NCI-H2227 treated with DMSO at 0.1 percent for 48 hours (cell line): Measurements from ENCODE around the gene CAPN2.
"Not testable (repeated sequence)": the region's sequence is repeated elsewhere in the genome, so short reads cannot be mapped to it uniquely, and the experiment has no call there.

Experiments used
- DNase-seq: peaks from one replicate; lab custom pipeline; 2025; lab: John Stamatoyannopoulos, UW

Gene CAPN2

GRCh38 chr1:223792046-223792445, 79.7 kb downstream of the CAPN2 start:
- no peak for DNase-seq

GRCh38 chr1:223793716-223794115, 81.4 kb downstream of the CAPN2 start:
- DNase-seq = no peak

GRCh38 chr1:223794136-223794880, 82.0 kb downstream of the CAPN2 start:
- DNase-seq = no peak

GRCh38 chr1:223796210-223796609, 83.9 kb downstream of the CAPN2 start:
- DNase-seq = no peak

GRCh38 chr1:223802032-223802431, 89.7 kb downstream of the CAPN2 start:
- no peak for DNase-seq

- no peak for DNase-seq
Observed at GRCh38 chr1:223802602-223803001, 90.3 kb downstream of the CAPN2 start.

GRCh38 chr1:223803211-223803610, 90.9 kb downstream of the CAPN2 start:
- no peak for DNase-seq

- DNase-seq = not testable (repeated sequence)
Observed at GRCh38 chr1:223809905-223810304, 97.6 kb downstream of the CAPN2 start.

- no peak for DNase-seq
Observed at GRCh38 chr1:223810586-223810985, 98.2 kb downstream of the CAPN2 start.

GRCh38 chr1:223811634-223812101, 99.3 kb downstream of the CAPN2 start:
- peak; percentile 11 for DNase-seq

- DNase-seq = no peak
Observed at GRCh38 chr1:223813645-223814044, 101.3 kb downstream of the CAPN2 start.

GRCh38 chr1:223815020-223815853, 102.9 kb downstream of the CAPN2 start:
- DNase-seq = no peak

GRCh38 chr1:223815865-223816264, 103.5 kb downstream of the CAPN2 start:
- DNase-seq = no peak

- not testable (repeated sequence) for DNase-seq
Observed at GRCh38 chr1:223817265-223817664, 104.9 kb downstream of the CAPN2 start.

GRCh38 chr1:223819730-223820514, 107.6 kb downstream of the CAPN2 start:
- DNase-seq = no peak

- DNase-seq = peak; percentile 30
Observed at GRCh38 chr1:223820515-223820858, 108.1 kb downstream of the CAPN2 start.

- no peak for DNase-seq
Observed at GRCh38 chr1:223820971-223821370, 108.6 kb downstream of the CAPN2 start.

- no peak for DNase-seq
Observed at GRCh38 chr1:223824287-223824686, 111.9 kb downstream of the CAPN2 start.

GRCh38 chr1:223824712-223825111, 112.4 kb downstream of the CAPN2 start:
- DNase-seq = no peak
